ENCODE data around the gene BNC2. TPM values are rescaled to one million over a fixed set of nuclear protein-coding genes. Genes with fewer than 3 reads are reported as not detected.

BNC2 gene
- total RNA-seq, 1 experiment from 2014 or later = not detected

GRCh38 chr9:16575142-16575985, 295.1 kb downstream of the BNC2 start:
- H3K9me3 Mint-ChIP-seq (ENCODE audit: low read depth, unreplicated experiment) = no peaks in the 10 kb centered on the region
- no peak overlapping the region for H3K4me3 Mint-ChIP-seq (ENCODE audit: low read depth, unreplicated experiment)
- TF ChIP-seq, protein P1, sequence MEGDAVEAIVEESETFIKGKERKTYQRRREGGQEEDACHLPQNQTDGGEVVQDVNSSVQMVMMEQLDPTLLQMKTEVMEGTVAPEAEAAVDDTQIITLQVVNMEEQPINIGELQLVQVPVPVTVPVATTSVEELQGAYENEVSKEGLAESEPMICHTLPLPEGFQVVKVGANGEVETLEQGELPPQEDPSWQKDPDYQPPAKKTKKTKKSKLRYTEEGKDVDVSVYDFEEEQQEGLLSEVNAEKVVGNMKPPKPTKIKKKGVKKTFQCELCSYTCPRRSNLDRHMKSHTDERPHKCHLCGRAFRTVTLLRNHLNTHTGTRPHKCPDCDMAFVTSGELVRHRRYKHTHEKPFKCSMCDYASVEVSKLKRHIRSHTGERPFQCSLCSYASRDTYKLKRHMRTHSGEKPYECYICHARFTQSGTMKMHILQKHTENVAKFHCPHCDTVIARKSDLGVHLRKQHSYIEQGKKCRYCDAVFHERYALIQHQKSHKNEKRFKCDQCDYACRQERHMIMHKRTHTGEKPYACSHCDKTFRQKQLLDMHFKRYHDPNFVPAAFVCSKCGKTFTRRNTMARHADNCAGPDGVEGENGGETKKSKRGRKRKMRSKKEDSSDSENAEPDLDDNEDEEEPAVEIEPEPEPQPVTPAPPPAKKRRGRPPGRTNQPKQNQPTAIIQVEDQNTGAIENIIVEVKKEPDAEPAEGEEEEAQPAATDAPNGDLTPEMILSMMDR (IDR thresholded peaks at IDR 0.05; ENCODE audit: unreplicated experiment) = no peak
- peaks cover 18% of the 10 kb centered on the region for H3K4me1 Mint-ChIP-seq (ENCODE audit: low read depth, unreplicated experiment)
- BruUV-seq (replicated peaks) = no TSS peak
- no peaks in the 10 kb centered on the region for H3K27me3 Mint-ChIP-seq (ENCODE audit: unreplicated experiment)
- no peak for DNase-seq
- no peaks in the 10 kb centered on the region for H3K36me3 Mint-ChIP-seq (ENCODE audit: insufficient read depth, unreplicated experiment)
- intact Hi-C loops (cut with micrococcal nuclease; ENCODE audit: unreplicated experiment) = no loop called here
- CTCF ChIA-PET = no interaction called here
- no peak overlapping the region for H3K27ac Mint-ChIP-seq (ENCODE audit: unreplicated experiment)

GRCh38 chr9:16572005-16572734, 298.3 kb downstream of the BNC2 start:
- Mint-ChIP-seq H3K27ac (ENCODE audit: unreplicated experiment) (peak overlapping the region; percentile 29), H3K9me3 (ENCODE audit: low read depth, unreplicated experiment) (no peaks in the 10 kb centered on the region), H3K4me3 (ENCODE audit: low read depth, unreplicated experiment) (no peak overlapping the region), H3K27me3 (ENCODE audit: unreplicated experiment) (no peaks in the 10 kb centered on the region), H3K36me3 (ENCODE audit: insufficient read depth, unreplicated experiment) (no peaks in the 10 kb centered on the region), H3K4me1 (ENCODE audit: low read depth, unreplicated experiment) (peaks cover 18% of the 10 kb centered on the region)
- CTCF ChIA-PET = interaction anchor here (0.7 kb wide), 1 partner anchor 10 kb away, joined by 4 read pairs; no protein-coding TSS in a partner anchor
- intact Hi-C loops (cut with micrococcal nuclease; ENCODE audit: unreplicated experiment) = no loop called here
- no peak for DNase-seq
- no TSS peak for BruUV-seq (replicated peaks)
- TF ChIP-seq, protein P1 (IDR thresholded peaks at IDR 0.05; ENCODE audit: unreplicated experiment) = no peak

GRCh38 chr9:16571127-16571802, 299.2 kb downstream of the BNC2 start:
- TF ChIP-seq, protein P1 (IDR thresholded peaks at IDR 0.05; ENCODE audit: unreplicated experiment) = no peak
- H3K27me3 Mint-ChIP-seq (ENCODE audit: unreplicated experiment) = no peaks in the 10 kb centered on the region
- CTCF ChIA-PET = no interaction called here
- DNase-seq = no peak
- H3K4me1 Mint-ChIP-seq (ENCODE audit: low read depth, unreplicated experiment) = peaks cover 18% of the 10 kb centered on the region
- BruUV-seq (replicated peaks) = no TSS peak
- H3K4me3 Mint-ChIP-seq (ENCODE audit: low read depth, unreplicated experiment) = no peak overlapping the region
- no peak overlapping the region for H3K27ac Mint-ChIP-seq (ENCODE audit: unreplicated experiment)
- intact Hi-C loops (cut with micrococcal nuclease; ENCODE audit: unreplicated experiment) = no loop called here
- no peaks in the 10 kb centered on the region for H3K9me3 Mint-ChIP-seq (ENCODE audit: low read depth, unreplicated experiment)
- no peaks in the 10 kb centered on the region for H3K36me3 Mint-ChIP-seq (ENCODE audit: insufficient read depth, unreplicated experiment)

DNA sequence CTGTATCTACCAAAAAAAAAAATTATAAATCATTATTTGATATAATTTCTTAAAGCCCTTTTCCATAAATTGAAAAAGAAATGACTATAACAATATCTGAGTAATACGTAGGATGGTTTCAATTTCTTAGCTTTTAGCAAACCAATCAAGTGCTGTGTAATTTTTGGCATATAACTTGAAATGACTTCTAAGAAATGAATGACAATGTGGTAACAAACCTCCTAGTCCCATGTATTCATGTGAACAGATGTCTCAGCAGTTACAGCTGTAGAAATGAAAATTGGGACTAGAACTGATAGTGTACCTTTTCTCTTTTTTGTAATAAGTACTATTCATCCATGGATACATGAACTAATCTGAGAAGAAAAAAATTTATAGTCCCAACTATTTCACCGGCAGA, 307.0 kb downstream of the BNC2 start:
- no peak for DNase-seq
- no peak overlapping the region for H3K27ac Mint-ChIP-seq (ENCODE audit: unreplicated experiment)
- no peaks in the 10 kb centered on the region for H3K36me3 Mint-ChIP-seq (ENCODE audit: insufficient read depth, unreplicated experiment)
- no peaks in the 10 kb centered on the region for H3K9me3 Mint-ChIP-seq (ENCODE audit: low read depth, unreplicated experiment)
- H3K4me3 Mint-ChIP-seq (ENCODE audit: low read depth, unreplicated experiment) = no peak overlapping the region
- no TSS peak for BruUV-seq (replicated peaks)
- no peaks in the 10 kb centered on the region for H3K4me1 Mint-ChIP-seq (ENCODE audit: low read depth, unreplicated experiment)
- TF ChIP-seq, protein P1 (IDR thresholded peaks at IDR 0.05; ENCODE audit: unreplicated experiment) = no peak
- no peaks in the 10 kb centered on the region for H3K27me3 Mint-ChIP-seq (ENCODE audit: unreplicated experiment)
- intact Hi-C loops (cut with micrococcal nuclease; ENCODE audit: unreplicated experiment) = no loop called here
- CTCF ChIA-PET = no interaction called here

Measured in Calu3 (cell line).